IMR-90 (cell line): ENCODE results near the gene PIAS2.

Source experiments
- BHLHE40 ChIP-seq: fragments of 150-350 bp; IDR thresholded peaks from 2 replicates; pipeline ENCODE4 v1.6.1; 2016; ENCODE audit warnings: mild to moderate bottlenecking, low read depth, low read length
- CEBPB ChIP-seq: IDR thresholded peaks from 2 replicates; pipeline ENCODE4 v1.6.1; 2012; ENCODE audit warnings: low read depth, low read length, improper control_type of control experiment
- CHD1 ChIP-seq: IDR thresholded peaks from 2 replicates; pipeline ENCODE4 v1.6.1; 2012; ENCODE audit warnings: low read depth, low read length, improper control_type of control experiment
- CTCF ChIP-seq: conservative IDR thresholded peaks from 2 replicates; pipeline ENCODE4 v1.5.1; 2012; ENCODE audit warnings: mild to moderate bottlenecking, low read depth, low read length, improper control_type of control experiment
- ELK1 ChIP-seq: fragments of 150-350 bp; IDR thresholded peaks from 2 replicates; pipeline ENCODE4 v1.6.1; 2016; ENCODE audit warnings: low read depth, mild to moderate bottlenecking, low read length, moderate library complexity, borderline replicate concordance
- MXI1 ChIP-seq: IDR thresholded peaks from 2 replicates; pipeline ENCODE4 v1.6.1; 2012; ENCODE audit warnings: low read depth, mild to moderate bottlenecking, low read length, moderate library complexity, borderline replicate concordance
- POLR2A ChIP-seq: IDR thresholded peaks from 2 replicates; pipeline ENCODE4 v1.6.1; 2012; ENCODE audit warnings: mild to moderate bottlenecking, low read depth, low read length
- RAD21 ChIP-seq: IDR thresholded peaks from 2 replicates; pipeline ENCODE4 v1.6.1; 2012; ENCODE audit warnings: low read length, improper control_type of control experiment
- RFX5 ChIP-seq: IDR thresholded peaks from 2 replicates; pipeline ENCODE4 v1.8.0; 2012; ENCODE audit warnings: low read depth, mild to moderate bottlenecking, low read length, moderate library complexity
- USF2 ChIP-seq: fragments of 150-350 bp; IDR thresholded peaks from 2 replicates; pipeline ENCODE4 v1.6.1; 2017; ENCODE audit warnings: mild to moderate bottlenecking, antibody characterized with exemption, low read length, low read depth

GRCh38 chr18:46756559-46757201 lies 160.6 kb downstream of the PIAS2 start, which contains the start of gene ST8SIA5:
- TF ChIP-seq MXI1 (no peak), CTCF (no peak), RAD21 (no peak), USF2 (no peak), RFX5 (no peak), BHLHE40 (no peak), POLR2A (no peak), CHD1 (no peak), ELK1 (no peak), CEBPB (no peak)
